OCI-LY1 (cell line): ENCODE measurements around the gene GPRIN3.

Experiments used
- H2AFZ ChIP-seq: fragments of 200-600 bp; sonication (generic), shearing (Covaris generic); 2 replicates; pipeline ENCODE4 v1.6.0; 2014; ENCODE audit warnings: antibody characterized with exemption, mild to moderate bottlenecking, low read length
- H3F3A ChIP-seq: fragments of 200-600 bp; sonication (generic), shearing (Covaris generic); 2 replicates; pipeline ENCODE4 v1.6.0; 2014; ENCODE audit warnings: mild to moderate bottlenecking, antibody characterized with exemption, low read length, moderate library complexity; ENCODE audit not compliant: insufficient read depth
- H3K27ac ChIP-seq: fragments of 200-600 bp; sonication (generic); 2 replicates; pipeline ENCODE4 v1.5.1; 2014; ENCODE audit warnings: low read length, mixed run types, mild to moderate bottlenecking, low read depth; ENCODE audit not compliant: poor library complexity, severe bottlenecking
- H3K27me3 ChIP-seq: fragments of 200-600 bp; sonication (generic); 2 replicates; pipeline ENCODE4 v1.6.0; 2014; ENCODE audit warnings: antibody characterized with exemption, mild to moderate bottlenecking, low read length, moderate library complexity; ENCODE audit not compliant: insufficient read depth
- H3K36me3 ChIP-seq: fragments of 200-600 bp; sonication (generic); 2 replicates; pipeline ENCODE4 v1.6.1; 2014; ENCODE audit warnings: mild to moderate bottlenecking, antibody characterized with exemption, low read length, moderate library complexity, mixed read lengths; ENCODE audit not compliant: insufficient read depth
- H3K4me1 ChIP-seq: fragments of 200-600 bp; sonication (generic); 2 replicates; pipeline ENCODE4 v1.5.1; 2014; ENCODE audit warnings: mild to moderate bottlenecking, low read length, moderate library complexity; ENCODE audit not compliant: insufficient read depth, severe bottlenecking
- H3K4me2 ChIP-seq: fragments of 200-600 bp; sonication (generic), shearing (Covaris generic); 2 replicates; pipeline ENCODE4 v1.6.1; 2014; ENCODE audit warnings: low read length
- H3K4me3 ChIP-seq: fragments of 200-600 bp; sonication (generic); 2 replicates; pipeline ENCODE4 v1.5.1; 2014; ENCODE audit warnings: low read length, low read depth, mild to moderate bottlenecking, mixed read lengths; ENCODE audit not compliant: poor library complexity, severe bottlenecking
- H3K79me2 ChIP-seq: fragments of 200-600 bp; shearing (Covaris generic); 2 replicates; pipeline ENCODE4 v1.6.1; 2016; ENCODE audit warnings: mixed run types, low read length, mixed read lengths; ENCODE audit not compliant: insufficient read depth
- H3K9ac ChIP-seq: fragments of 200-600 bp; sonication (generic), shearing (Covaris generic); 2 replicates; pipeline ENCODE4 v1.6.1; 2014; ENCODE audit warnings: mild to moderate bottlenecking, low read length, mixed read lengths
- H3K9me2 ChIP-seq: fragments of 200-600 bp; sonication (generic), shearing (Covaris generic); 2 replicates; pipeline ENCODE4 v1.6.1; 2014; ENCODE audit warnings: low read depth, mild to moderate bottlenecking, low read length, mixed read lengths
- H3K9me3 ChIP-seq: fragments of 200-600 bp; shearing (Covaris generic); 2 replicates; pipeline ENCODE4 v1.6.1; 2014; ENCODE audit warnings: low read length, mixed read lengths
- H4K20me1 ChIP-seq: fragments of 200-600 bp; sonication (generic), shearing (Covaris generic); 2 replicates; pipeline ENCODE4 v1.6.0; 2016; ENCODE audit warnings: mild to moderate bottlenecking, low read length; ENCODE audit not compliant: insufficient read depth
- CTCF ChIP-seq: fragments of 200-600 bp; sonication (generic), shearing (Covaris generic); IDR thresholded peaks from 2 replicates; pipeline ENCODE4 v1.5.1; 2017; ENCODE audit warnings: mild to moderate bottlenecking, antibody characterized with exemption, low read length, moderate library complexity, mixed read lengths
- EZH2 ChIP-seq: fragments of 200-600 bp; sonication (generic), shearing (Covaris generic); IDR thresholded peaks from 2 replicates; pipeline ENCODE4 v1.8.0; 2017; ENCODE audit warnings: borderline replicate concordance, mixed run types, mild to moderate bottlenecking, antibody characterized with exemption, low read length, moderate library complexity, mixed read lengths

GPRIN3 gene

GRCh38 chr4:89284828-89285227 is 22.8 kb downstream of the GPRIN3 start:
- H2AFZ ChIP-seq: no peak overlapping the region
- H3K36me3 ChIP-seq: no peaks in the 10 kb centered on the region
- H4K20me1 ChIP-seq: no peaks in the 10 kb centered on the region
- no peaks in the 10 kb centered on the region for H3K9me2 ChIP-seq
- no peaks in the 10 kb centered on the region for H3K79me2 ChIP-seq
- H3K27me3 ChIP-seq: no peaks in the 10 kb centered on the region
- peaks cover 62% of the 10 kb centered on the region for H3K4me1 ChIP-seq
- no peak overlapping the region for H3K4me2 ChIP-seq
- H3K27ac ChIP-seq: peak overlapping the region; percentile 63
- TF ChIP-seq EZH2 (no peak), CTCF (no peak)
- H3F3A ChIP-seq: no peaks in the 10 kb centered on the region
- no peak overlapping the region for H3K4me3 ChIP-seq
- no peak overlapping the region for H3K9ac ChIP-seq
- no peaks in the 10 kb centered on the region for H3K9me3 ChIP-seq

GRCh38 chr4:89284020-89284424 is 23.6 kb downstream of the GPRIN3 start:
- Histone ChIP-seq H3K27me3 (no peaks in the 10 kb centered on the region), H3K9ac (no peak overlapping the region), H3K9me2 (no peaks in the 10 kb centered on the region), H3K79me2 (no peaks in the 10 kb centered on the region), H3F3A (no peaks in the 10 kb centered on the region), H3K27ac (peak overlapping the region; percentile 63), H2AFZ (no peak overlapping the region), H3K4me3 (no peak overlapping the region), H3K4me1 (peaks cover 53% of the 10 kb centered on the region), H4K20me1 (no peaks in the 10 kb centered on the region), H3K4me2 (no peak overlapping the region; the same call in 1 of the 2 replicates), H3K9me3 (no peaks in the 10 kb centered on the region), H3K36me3 (no peaks in the 10 kb centered on the region)
- TF ChIP-seq CTCF (no peak), EZH2 (no peak)

GRCh38 chr4:89283226-89284009 is 24.2 kb downstream of the GPRIN3 start:
- Histone ChIP-seq H3F3A (no peaks in the 10 kb centered on the region), H3K9ac (no peak overlapping the region), H3K79me2 (no peaks in the 10 kb centered on the region), H2AFZ (no peak overlapping the region), H3K9me2 (no peaks in the 10 kb centered on the region), H4K20me1 (no peaks in the 10 kb centered on the region), H3K9me3 (no peaks in the 10 kb centered on the region), H3K4me1 (peaks cover 47% of the 10 kb centered on the region), H3K36me3 (no peaks in the 10 kb centered on the region), H3K4me2 (no peak overlapping the region; the same call in 1 of the 2 replicates), H3K4me3 (no peak overlapping the region), H3K27me3 (no peaks in the 10 kb centered on the region), H3K27ac (no peak overlapping the region)
- no peak for TF ChIP-seq EZH2
- TF ChIP-seq CTCF: no peak
